D721Med (cell line): ENCODE data around the gene TPSD1.
"Not testable (repeated sequence)": the region's sequence is repeated elsewhere in the genome, so short reads cannot be mapped to it uniquely, and the experiment has no call there.

Source experiments
- DNase-seq: peaks from one replicate; pipeline ENCODE4 v3.0.0; 2011; ENCODE audit warnings: low spot score; ENCODE audit not compliant: insufficient read length
- FAIRE-seq: peaks from 2 replicates; lab custom pipeline; 2011; peaks lifted over from hg19 to GRCh38; lab: Jason Lieb, UNC
- CTCF ChIP-seq: IDR thresholded peaks from 2 replicates; pipeline ENCODE4 v1.5.1; 2012; ENCODE audit warnings: mild to moderate bottlenecking, control low read depth; ENCODE audit not compliant: insufficient read depth; ENCODE audit errors: missing control alignments

Gene TPSD1

GRCh38 chr16:1245452-1246020 lies 10.3 kb upstream of the TPSD1 start:
- DNase-seq, result no peak
- no peak for TF ChIP-seq CTCF
- FAIRE-seq, result no peak

- not testable (repeated sequence) for DNase-seq, FAIRE-seq
Observed at GRCh38 chr16:1247903-1248537, 7.8 kb upstream of the TPSD1 start.

- not testable (repeated sequence) for DNase-seq, FAIRE-seq
Observed at GRCh38 chr16:1249031-1249755, 6.7 kb upstream of the TPSD1 start.

GRCh38 chr16:1253701-1254364 lies 2.0 kb upstream of the TPSD1 start:
- FAIRE-seq, result not testable (repeated sequence)

GRCh38 chr16:1254821-1255220 lies 1.0 kb upstream of the TPSD1 start:
- FAIRE-seq, DNase-seq: not testable (repeated sequence)

More at GRCh38 chr16:1253701-1254364, 2.0 kb upstream of the TPSD1 start:
- DNase-seq, result not testable (repeated sequence)

- FAIRE-seq, DNase-seq: not testable (repeated sequence)
Observed at GRCh38 chr16:1256296-1256873, 516 bp downstream of the TPSD1 start.

GRCh38 chr16:1256874-1257322 lies 1.0 kb downstream of the TPSD1 start:
- no peak for TF ChIP-seq CTCF
- DNase-seq, result no peak
- FAIRE-seq, result no peak

GRCh38 chr16:1257561-1258224 lies 1.8 kb downstream of the TPSD1 start:
- DNase-seq, result no peak
- TF ChIP-seq CTCF, result no peak
- no peak for FAIRE-seq

- FAIRE-seq, result no peak
- no peak for DNase-seq
- no peak for TF ChIP-seq CTCF
Observed at GRCh38 chr16:1258225-1258600, 2.3 kb downstream of the TPSD1 start.
